ENCODE results near the gene CAMKV. TPM values are rescaled to one million over a fixed set of nuclear protein-coding genes. Genes with fewer than 3 reads are reported as not detected.

CAMKV gene
- polyA plus RNA-seq, 1 donor (not counting 4 experiments of a cell fraction or from before 2014, with no cell fraction given) = not detected

DNA sequence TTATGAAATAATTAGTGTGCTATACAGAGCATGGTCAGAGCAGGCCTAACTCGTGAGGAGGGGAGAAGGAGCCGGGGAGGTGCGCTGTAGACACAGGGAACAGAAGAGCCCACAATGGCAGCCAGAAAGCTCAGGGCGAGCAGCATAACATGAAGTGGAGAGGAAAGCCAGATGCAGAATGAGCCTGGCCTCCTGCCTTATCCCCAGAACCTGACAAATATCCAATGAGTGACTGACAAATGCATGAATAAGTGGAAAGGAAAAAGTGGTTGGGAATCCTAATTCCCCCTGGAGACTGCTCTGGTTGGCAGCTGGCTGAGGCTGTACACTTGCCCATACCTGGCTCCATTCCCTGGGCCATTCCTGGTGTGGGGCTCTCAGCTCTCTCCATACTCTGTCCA is 43.2 kb upstream of the CAMKV start:
- Histone ChIP-seq H3K36me3 (ENCODE audit: control insufficient read depth in 2 of 2, extremely low read depth in 1 of 2, insufficient read depth in 2 of 2, low read length in 2 of 2) (peaks cover 10 to 20% of the 10 kb centered on the region in 2 experiments), H3K9me3 (ENCODE audit: control insufficient read depth, low read depth, low read length) (no peaks in the 10 kb centered on the region), H3K4me1 (ENCODE audit: control insufficient read depth, extremely low read depth, insufficient read depth, low read length) (no peaks in the 10 kb centered on the region), H3K79me2 (ENCODE audit: control insufficient read depth, insufficient read depth, low read length) (no peaks in the 10 kb centered on the region), H3K27ac (ENCODE audit: control insufficient read depth, insufficient read depth, low read length) (no peak overlapping the region), H3K4me3 (ENCODE audit: control insufficient read depth in 2 of 3, extremely low read depth in 1 of 3, insufficient read depth in 2 of 3, low read depth in 1 of 3, low read length in 3 of 3) (no peak overlapping the region), H3K9ac (ENCODE audit: control insufficient read depth, extremely low read depth, insufficient read depth, low read length) (no peak overlapping the region), H2AFZ (ENCODE audit: control insufficient read depth, low read length) (no peak overlapping the region), H3K9me1 (ENCODE audit: control insufficient read depth, extremely low read depth, insufficient read depth, low read length) (no peaks in the 10 kb centered on the region), H4K20me1 (ENCODE audit: control insufficient read depth, extremely low read depth, insufficient read depth, low read length) (no peaks in the 10 kb centered on the region), H3K27me3 (ENCODE audit: control insufficient read depth, extremely low read depth, insufficient read depth, low read length) (no peaks in the 10 kb centered on the region), H3K4me2 (ENCODE audit: control insufficient read depth, extremely low read depth, insufficient read depth, low read depth, low read length) (no peak overlapping the region)
- no peak for FAIRE-seq
- dilution Hi-C loops (cut with MboI; ENCODE audit: extremely low pct_ligation_motif_present, low sequenced_read_pairs) = no loop called here
- TF ChIP-seq EZH2 (IDR thresholded peaks at IDR 0.05; ENCODE audit: low read length) (no peak), CTCF (optimal IDR thresholded peaks at IDR 0.05 in 1 of 3, IDR thresholded peaks at IDR 0.05 in 1 of 3, conservative IDR thresholded peaks at IDR 0.05 in 1 of 3; ENCODE audit: extremely low read depth in 1 of 3, insufficient read depth in 2 of 3, low read length in 3 of 3) (no peak)
- DNase-seq (ENCODE audit: low read depth, low spot score) = no peak

DNA sequence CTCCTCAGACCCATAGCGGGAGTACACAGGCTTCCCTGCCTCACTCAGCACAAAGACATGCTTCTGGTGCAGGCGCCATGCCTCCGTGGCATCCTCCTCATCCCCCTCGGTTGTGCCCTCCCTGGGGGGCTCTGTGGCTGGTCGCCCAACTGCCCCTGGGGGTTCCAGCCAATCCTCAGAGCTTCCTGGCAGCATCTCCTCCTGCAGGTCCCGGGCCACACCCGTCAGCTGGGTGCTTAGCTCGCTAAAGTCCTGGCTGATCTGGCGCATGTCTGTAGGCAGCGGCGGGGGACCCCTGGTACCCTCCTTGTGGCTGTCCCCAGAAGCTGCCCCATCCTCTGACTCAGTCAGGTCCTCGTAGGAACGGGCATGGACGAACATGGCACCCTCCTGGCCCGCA is 41.9 kb upstream of the CAMKV start:
- Histone ChIP-seq H3K79me2 (ENCODE audit: control insufficient read depth, insufficient read depth, low read length) (no peaks in the 10 kb centered on the region), H3K9me3 (ENCODE audit: control insufficient read depth, low read depth, low read length) (no peaks in the 10 kb centered on the region), H4K20me1 (ENCODE audit: control insufficient read depth, extremely low read depth, insufficient read depth, low read length) (no peaks in the 10 kb centered on the region), H3K4me2 (ENCODE audit: control insufficient read depth, extremely low read depth, insufficient read depth, low read depth, low read length) (no peak overlapping the region), H2AFZ (ENCODE audit: control insufficient read depth, low read length) (no peak overlapping the region), H3K27ac (ENCODE audit: control insufficient read depth, insufficient read depth, low read length) (no peak overlapping the region), H3K4me1 (ENCODE audit: control insufficient read depth, extremely low read depth, insufficient read depth, low read length) (peaks cover 1% of the 10 kb centered on the region), H3K27me3 (ENCODE audit: control insufficient read depth, extremely low read depth, insufficient read depth, low read length) (no peaks in the 10 kb centered on the region), H3K36me3 (ENCODE audit: control insufficient read depth in 2 of 2, extremely low read depth in 1 of 2, insufficient read depth in 2 of 2, low read length in 2 of 2) (peaks cover 10 to 20% of the 10 kb centered on the region in 2 experiments), H3K4me3 (ENCODE audit: control insufficient read depth in 2 of 3, extremely low read depth in 1 of 3, insufficient read depth in 2 of 3, low read depth in 1 of 3, low read length in 3 of 3) (no peak overlapping the region), H3K9me1 (ENCODE audit: control insufficient read depth, extremely low read depth, insufficient read depth, low read length) (no peaks in the 10 kb centered on the region), H3K9ac (ENCODE audit: control insufficient read depth, extremely low read depth, insufficient read depth, low read length) (no peak overlapping the region)
- dilution Hi-C loops (cut with MboI; ENCODE audit: extremely low pct_ligation_motif_present, low sequenced_read_pairs) = no loop called here
- TF ChIP-seq EZH2 (IDR thresholded peaks at IDR 0.05; ENCODE audit: low read length) (no peak), CTCF (optimal IDR thresholded peaks at IDR 0.05 in 1 of 3, IDR thresholded peaks at IDR 0.05 in 1 of 3, conservative IDR thresholded peaks at IDR 0.05 in 1 of 3; ENCODE audit: extremely low read depth in 1 of 3, insufficient read depth in 2 of 3, low read length in 3 of 3) (no peak)
- no peak for FAIRE-seq
- DNase-seq (ENCODE audit: low read depth, low spot score) = no peak

All from keratinocyte (primary cell).